HG02938 (cell line): Measurements from ENCODE around the gene FAHD2A.
"Not testable (repeated sequence)": the region's sequence is repeated elsewhere in the genome, so short reads cannot be mapped to it uniquely, and the experiment has no call there.

ENCODE experiments used
- ATAC-seq: cut with Tn5 transposase; IDR thresholded peaks from one replicate; pipeline ENCODE4 v1.9.1; 2021; ENCODE audit warnings: mild to moderate bottlenecking, moderate library complexity; ENCODE audit not compliant: unreplicated experiment

Gene FAHD2A

DNA sequence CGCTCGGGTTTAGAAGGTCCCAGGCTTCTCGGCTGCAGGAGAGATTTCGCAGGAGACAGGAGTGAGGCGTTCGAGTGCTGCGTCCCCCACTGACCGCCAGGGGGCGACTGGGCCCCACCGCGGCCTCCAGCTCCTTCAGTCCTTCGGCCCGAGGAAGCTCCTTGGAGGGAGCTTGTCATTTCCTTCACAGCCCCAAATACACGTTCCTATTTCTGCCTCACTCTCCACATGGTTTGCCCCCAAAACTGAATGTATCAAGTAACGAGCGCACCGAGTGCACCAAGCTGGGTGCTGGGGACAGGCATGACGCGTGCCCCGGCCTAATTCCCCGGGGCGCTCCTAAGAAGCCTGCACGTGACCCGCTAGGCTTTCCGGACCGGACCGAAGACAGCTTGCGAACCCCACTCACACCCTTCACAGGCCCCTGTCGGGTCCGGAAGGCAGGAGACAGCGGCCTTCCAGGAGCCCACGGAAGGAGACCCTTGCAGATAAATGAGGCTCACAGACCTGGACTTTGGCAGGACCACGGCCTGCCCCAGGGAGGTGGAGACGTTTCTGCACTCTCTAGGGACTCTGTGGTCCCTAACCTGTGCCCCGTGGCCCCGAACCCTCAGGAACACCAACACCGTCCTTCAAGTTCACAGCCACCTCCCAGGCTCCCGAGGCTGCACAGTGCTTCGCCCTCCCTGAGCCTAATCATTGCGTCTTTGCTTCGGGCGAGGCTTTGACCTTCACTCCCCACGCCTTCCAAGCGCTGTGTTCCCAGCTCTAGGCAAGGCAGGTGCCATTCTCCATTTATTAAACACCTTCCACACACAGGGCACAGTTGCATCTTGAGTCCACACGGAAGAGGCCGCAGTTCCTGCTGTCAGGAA, 13.0 kb upstream of the FAHD2A start:
- no peak for ATAC-seq

DNA sequence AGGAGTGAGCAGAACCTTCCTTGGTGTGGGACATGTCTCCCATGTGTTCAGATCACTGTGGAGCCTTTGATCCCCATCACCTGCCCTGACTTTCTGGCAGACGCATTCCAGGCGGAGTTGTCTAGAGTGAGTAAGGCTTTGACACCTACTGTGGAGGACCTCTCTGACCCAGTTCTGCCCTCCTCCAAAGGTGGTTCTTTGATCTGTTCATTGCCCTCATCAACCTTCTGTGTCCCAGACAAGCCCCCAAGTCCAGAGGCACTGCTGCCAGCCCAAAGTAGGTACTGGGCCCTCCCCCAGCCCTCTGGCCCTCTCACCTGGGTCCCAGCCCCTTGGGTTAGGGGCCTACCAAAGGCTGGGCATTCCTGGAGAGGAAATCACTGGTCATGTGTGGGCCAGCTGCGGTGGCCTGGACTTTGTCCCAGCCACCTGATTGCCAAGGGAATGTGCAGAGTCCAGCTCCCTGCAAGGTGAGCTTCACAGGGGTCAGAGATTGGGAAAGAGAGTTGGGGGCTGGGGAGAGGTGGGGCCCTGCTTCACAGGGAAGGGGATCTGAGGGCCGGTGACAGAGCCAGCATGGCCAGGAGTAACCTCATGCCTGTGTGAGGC, 12.1 kb upstream of the FAHD2A start:
- no peak for ATAC-seq

DNA sequence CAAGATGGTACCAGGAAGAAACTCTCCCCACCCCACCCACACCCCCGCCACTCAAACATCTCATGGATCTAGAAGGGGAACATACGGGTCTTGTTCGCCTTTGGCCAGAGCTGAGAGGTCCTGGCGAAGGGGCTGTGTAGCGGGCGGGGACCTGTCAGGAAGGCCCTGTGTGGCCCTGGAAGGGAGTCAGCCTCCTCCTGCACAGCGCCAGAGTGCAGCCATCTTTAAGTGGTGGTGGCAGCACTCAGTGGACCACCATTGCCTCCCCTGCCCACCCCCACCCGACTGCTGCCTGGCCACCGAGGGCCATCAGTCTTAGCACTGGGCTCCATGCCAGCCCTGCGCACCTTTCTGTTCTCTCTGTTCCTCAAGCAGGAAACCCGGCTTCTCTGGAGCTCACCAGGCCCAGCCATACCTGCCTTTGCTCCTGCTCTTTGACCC, 11.6 kb upstream of the FAHD2A start:
- ATAC-seq = no peak

DNA sequence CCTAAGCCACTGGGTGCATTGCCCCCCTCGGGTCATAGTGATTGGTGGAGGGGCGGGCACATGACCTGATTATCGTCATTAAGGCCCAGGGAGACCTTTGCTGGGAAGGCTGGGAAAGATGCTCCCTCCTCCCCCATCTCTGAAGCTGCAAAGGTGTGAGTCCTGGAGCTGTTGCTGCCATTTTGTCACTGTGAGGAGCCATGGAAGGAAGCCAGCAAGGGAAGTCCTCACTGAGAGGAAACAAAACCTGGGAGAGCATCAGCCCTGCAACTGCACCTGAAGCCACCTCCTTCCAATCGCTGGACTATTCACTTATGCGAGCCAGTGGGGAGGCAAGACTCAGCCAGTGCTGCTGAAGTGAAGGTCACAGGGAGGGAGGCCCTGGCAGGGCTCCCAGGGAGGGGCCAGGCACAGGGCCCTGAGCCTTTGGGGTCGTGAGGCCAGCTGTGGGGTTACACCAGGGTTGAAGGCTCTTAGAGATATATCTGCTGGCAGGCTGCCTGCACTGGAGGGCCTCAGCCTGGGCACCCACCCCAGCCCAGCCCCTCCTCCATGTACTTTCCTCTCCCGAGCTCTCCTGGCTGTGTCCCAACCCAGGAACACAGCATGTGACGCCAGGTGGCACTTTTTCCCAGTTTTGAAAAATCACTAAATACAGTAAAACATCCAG, 10.7 kb upstream of the FAHD2A start:
- no peak for ATAC-seq

DNA sequence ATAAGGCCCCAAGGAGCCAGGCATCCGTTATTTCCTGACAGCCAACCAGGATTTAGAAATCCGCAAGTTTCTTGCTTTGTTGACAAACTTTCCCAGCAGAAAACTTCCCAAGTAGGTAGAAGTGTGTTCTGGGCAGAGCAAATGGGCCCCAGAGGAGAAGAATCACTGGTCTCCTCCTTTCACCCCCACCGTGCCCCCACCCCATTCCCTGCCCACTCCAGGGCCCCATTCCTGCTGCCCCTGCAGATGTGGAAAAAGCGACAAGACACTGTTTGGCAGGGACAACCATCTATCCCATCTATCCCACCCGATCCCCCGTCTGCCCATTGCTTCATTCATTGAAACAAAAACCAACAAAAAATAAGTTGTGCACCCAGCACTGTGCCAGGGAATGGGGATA, 10.2 kb upstream of the FAHD2A start:
- no peak for ATAC-seq

DNA sequence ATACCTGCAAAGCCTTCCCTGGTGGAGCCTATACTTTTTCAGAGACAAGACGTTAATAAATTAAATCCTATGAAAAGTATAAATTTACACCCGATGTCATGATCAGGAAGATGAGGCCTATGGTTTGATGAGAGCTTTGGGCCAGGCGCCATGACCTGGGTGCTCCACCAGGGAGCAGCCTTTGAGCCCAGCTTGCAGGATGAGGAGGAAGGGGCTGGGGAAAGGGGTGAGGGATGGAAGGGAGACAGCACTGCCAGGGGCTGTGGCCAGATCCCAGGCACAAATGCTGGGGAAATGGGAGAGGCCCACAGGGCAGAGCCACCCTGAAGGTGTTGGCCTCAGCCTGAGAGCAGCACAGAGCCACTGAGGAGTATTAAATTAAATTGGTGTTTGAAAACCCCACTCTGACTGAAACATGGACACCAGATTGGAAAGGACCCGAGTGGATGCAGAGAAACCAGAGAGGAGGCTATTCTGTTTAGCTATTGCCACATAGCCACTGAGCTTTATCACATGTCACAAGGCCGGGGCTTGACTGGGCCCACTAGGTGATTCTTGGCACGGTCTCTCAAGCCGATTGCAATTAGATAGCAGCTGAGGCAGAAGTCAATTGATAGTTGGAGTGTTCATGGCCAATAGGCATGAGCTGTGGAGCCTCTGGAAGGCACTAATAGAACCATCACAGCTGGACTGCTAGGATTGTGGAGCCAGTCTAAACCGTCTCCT, 9.6 kb upstream of the FAHD2A start:
- no peak for ATAC-seq

DNA sequence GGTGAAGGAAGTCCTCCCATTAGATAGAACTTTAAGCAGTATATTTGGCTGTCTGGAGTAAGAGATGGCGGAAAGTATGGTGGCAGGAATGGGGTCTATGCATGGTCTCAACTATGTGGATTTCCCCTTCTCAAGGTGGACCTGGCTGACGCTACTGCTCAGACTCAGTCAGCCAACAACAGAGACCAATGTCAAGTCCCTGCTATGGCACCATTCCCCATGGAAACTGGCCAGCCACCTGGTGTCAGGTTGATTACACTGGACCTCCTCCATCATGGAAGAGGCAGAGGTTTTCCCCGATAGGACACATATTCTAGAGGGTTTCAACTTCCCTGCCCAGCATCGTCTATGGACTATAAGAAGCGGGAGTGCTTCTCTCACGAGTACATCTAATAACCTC, 8.6 kb upstream of the FAHD2A start:
- no peak for ATAC-seq

DNA sequence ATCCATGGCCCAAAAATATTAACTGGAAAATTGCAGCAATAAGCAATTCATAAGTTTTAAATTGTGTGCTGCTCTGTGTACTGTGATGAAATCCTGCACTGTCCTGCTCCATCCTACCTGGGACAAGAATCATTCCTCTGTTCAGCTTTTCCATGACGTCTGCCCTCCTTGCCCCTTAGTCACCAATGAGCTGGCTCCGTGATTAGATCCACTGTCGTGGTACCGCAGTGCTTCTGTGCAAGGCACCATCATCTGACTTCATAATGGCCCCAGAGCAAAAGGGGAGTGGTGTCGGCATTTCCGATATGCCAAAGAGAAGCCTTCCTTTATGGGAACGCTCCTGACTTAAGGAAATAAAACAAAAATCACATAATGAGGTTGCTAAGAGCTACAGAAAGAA, 3.4 kb upstream of the FAHD2A start:
- ATAC-seq = no peak

DNA sequence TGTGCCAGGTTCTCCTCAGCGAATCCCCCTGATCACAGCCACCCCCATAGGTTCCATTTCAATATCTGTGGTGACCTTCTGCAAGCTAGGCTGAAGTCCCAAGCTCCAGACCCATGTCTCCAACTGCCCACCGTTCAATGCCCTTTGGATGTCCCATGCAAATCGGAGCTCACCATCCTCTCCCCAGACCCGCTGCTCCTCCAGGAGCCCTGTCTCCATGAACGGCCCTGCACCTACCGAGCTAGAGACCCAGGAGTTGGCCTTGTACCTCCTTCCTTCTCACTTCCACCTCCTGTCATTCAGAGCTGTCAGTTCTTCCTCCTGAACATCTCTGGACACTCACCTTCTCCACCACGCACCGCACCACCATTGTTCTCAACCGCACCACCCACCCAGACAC, 1.0 kb upstream of the FAHD2A start:
- ATAC-seq = no peak

DNA sequence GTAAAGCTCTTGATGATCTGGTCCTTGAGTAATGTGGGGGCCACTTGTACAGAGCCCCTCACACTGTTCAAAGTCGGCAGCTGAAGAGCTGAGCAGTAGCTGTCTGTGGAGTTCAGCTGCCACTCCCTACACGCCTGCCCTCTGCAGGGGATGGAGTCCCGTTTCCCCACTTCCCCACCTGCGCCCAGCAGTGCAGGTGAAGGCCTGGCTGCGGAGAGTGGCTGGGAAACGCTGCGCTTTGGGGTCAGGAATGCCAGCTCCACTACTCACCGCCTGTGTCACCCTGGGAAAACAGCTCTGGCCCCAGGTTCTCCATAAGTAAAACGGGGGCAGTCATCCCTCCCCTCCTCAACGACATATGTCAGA, 521 bp upstream of the FAHD2A start:
- peak; percentile 28 for ATAC-seq

DNA sequence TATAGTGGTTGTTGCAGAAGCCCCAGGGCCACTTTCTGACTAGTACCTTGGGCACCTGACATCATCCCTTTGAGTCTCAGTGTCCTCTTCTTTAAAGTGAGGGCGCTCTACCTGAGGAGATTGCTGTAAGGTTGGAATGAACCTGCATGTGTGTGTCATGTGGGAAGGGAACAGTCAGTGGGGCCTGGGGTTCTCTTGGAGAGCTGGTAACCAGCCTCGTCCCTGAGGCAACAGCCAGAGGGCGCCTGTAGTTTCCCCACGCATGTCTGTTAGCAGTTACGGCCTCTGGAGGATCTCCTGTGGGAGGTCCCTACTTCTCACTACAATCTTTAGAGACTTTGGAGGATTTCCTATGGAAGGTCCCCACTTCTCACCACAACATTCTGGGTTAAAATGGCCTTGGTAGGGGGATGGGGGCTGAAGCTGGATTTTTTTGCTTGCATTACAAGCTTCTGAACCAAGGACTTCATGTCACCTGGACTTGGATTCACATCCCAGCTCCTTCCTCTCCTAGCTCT, 755 bp downstream of the FAHD2A start:
- peak; percentile 7 for ATAC-seq

DNA sequence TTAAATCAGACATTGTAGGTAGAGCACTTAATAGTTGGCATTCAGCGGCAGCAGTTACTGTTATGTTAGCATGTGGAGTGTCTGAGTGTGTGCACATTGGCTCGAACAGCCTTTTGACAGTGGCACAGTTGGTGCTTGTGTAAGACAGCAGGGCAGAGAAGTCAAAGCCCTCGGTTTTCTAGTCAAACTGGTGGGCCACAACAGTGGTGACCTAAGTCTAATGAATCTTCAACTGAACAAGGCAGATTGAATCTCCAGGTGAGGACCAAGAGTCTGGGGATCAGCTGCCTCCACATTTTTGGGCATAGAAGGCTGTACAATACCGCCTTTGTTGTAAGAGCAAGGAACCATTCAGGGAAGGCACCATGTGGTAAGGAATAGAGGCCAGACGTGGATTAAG, 1.3 kb downstream of the FAHD2A start:
- not testable (repeated sequence) for ATAC-seq

DNA sequence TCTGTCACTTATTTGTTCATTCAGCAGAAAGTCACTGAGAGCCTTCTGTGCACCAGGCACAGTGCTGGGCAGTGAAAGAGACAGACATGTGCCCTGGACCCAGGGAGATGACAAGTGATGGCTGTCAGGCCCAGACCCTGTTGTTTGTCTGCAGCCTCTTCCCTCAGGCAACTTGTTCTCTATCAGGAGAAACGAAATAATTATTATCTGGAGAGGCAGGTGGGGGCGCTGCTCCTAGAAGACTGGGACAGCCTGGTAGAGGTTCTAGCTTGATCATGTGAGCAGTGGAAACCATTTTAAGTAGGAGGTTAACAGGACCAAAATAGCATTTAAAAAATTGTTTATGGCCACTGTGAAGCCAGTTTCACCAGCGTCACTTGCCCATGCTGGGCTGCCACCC, 2.2 kb downstream of the FAHD2A start:
- ATAC-seq = not testable (repeated sequence)

DNA sequence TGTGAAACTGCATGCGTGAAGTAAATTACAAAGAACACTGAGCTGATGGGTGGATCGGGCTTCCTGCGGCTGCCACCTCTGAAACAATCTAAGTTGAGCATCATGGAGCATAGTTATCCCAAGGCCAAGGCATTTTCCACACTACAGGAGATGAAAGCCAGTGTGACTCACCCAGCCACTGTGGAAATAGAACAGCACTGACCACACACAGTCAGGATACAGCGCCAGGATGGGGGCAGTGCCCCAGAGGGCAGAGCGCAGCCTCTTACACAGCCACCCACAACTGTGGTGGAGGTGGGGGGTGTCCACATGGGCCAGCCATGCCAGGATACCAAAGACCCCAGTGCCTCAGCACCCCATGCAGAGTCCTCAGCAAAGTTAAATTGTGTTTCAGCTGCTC, 8.7 kb downstream of the FAHD2A start:
- not testable (repeated sequence) for ATAC-seq

DNA sequence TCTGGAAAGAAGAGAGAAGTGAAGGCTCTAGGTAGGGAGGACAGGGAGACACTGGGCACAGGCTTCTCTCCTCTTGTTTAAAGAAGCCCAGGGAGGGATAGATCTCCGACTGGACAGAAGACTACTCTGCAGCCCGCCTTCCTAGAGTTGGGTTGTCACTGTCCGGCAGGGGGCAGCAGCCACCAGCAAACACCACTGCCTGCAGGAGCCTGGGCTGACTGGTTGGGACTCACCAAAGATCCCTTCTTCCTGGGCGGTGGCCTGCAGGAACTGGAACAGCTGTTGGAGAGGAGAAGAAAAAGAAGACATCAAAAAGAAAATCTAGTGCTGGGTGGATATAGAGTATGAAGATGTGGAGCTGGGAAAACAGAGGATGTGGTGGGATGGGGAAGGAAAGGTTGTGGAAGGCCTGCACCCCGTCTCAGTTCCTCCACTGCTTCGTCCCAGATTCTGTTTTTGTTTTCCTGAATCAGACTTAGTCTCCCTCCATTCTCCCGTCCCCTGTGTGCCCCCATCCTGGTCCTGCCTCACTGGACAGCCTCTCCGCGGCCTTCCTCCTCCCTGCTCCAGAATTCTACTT, 11.6 kb downstream of the FAHD2A start:
- ATAC-seq = peak; percentile 91

DNA sequence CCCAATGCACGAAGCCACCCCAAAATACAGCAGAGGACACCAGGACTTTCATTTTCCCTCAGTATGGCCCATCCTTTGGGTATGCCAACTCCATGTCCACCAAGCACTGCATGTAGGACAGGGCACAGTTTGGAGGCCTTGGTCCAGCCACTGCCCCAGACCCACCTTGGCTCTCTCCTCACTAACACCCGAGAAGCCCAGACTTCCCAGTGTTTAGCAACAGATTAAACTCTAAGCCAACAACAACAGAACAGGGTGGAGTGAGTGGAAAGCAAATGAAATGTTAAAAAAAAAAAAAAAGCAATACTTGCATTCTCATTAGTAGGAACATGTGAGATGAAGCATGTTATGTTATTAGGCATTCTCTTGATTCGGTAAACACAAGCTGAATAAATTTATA, 12.6 kb downstream of the FAHD2A start:
- not testable (repeated sequence) for ATAC-seq

DNA sequence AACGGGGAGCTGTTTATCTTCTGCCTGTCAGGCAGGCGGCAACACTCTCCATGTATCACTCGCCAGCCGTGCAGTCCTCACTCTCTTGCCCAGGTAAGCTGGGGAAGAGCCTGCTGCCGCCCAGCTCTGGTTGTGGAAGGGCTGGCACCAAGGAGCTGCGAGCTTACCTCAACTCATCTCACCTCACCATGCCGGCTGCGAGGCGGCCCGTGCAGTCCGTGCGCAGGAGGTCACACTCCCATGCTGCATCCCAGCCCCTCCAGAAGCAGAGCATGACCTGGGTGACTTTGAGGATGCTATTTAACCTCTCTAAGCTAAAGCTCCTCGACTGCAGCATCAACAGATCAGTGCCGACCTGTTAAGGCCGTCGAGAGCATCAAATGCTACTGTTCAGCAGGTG, 13.1 kb downstream of the FAHD2A start:
- ATAC-seq = not testable (repeated sequence)

DNA sequence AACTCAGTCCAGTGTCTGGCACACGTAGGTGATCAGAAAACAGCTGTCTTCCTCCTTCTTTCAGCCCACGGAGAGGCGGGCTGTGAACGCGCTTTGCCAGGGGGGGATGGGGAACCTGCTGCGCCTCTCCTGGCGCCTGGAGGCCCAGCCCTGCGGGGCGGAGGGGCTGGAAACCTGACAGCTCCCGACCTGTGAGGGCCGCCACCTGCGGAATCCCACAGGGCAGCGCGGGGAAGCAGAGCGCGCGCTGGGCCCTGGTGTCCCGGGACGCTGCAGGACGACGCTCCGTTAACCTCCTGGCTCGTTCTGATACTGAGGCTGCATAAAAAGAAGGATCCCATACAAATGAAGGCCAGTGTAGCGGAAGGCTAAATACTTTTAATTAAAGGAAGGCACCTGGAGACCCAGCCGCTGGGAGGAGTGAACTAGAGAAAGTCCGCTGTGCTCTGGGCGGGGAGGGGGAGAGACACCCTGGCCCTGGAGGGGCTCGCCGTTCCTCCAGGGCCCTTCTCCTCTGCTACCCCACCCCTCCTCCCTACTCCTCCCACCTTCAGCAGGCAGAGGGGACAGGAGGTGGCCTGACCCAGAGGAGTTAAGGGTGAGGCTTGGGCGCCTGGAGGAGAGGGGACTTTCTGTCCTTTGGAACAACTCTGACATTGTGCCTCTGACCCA, 24.8 kb downstream of the FAHD2A start:
- ATAC-seq = not testable (repeated sequence)

DNA sequence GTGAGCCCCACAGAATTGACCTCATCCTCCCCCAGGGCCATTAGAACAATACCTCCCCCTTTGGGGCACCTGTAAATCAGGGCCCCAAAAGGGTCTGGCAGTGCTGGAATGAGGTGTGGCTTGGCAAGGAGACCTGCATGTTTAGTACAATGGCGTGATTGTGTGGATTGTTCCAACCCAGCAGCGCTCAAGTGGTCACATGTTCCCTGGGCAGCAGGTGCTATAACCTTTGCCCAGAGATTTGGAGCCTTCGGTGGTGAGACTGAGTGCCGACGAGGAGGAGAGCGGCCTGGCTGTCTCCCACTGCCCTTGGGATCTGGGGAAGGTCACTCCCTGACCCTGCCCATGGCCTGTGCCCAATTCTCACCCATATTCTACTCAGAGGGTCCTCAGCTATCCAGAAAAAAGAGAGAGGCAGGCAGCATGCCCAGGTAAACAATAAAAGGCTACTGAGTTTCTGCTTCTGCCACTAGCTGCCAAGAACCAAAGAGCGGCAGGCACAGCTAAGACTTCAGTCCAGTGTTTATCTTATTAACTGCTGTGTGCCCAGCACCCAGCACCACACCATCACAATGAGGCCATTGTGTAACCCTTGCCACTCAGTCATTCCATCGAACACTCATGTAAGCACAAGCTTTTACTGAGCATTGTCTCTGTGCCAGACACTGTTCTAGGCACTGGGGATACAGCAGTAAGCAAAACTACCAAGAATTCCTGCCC, 27.4 kb downstream of the FAHD2A start:
- ATAC-seq = not testable (repeated sequence)
